Measurements from ENCODE around the gene AKAP8L. TPM values are rescaled to one million over a fixed set of nuclear protein-coding genes. Genes with fewer than 3 reads are reported as not detected.

The AKAP8L gene
- total and polyA plus RNA-seq, 9 of the 15 experiments (the other 6 are each of a cell fraction or from before 2014, with no cell fraction given): 2.4 to 116 (median 70.7) TPM

- TF ChIP-seq BCLAF1 (IDR thresholded peaks at IDR 0.05; ENCODE audit: borderline replicate concordance in 1 of 2, control insufficient read depth in 1 of 2, low read depth in 2 of 2, low read length in 1 of 2) (no peak), JUND (IDR thresholded peaks at IDR 0.05; ENCODE audit: borderline replicate concordance, low read depth, low read length) (no peak), JUND (tag; IDR thresholded peaks at IDR 0.05; ENCODE audit: borderline replicate concordance, low read depth, low read length) (no peak), FOXO4 (CRISPR knock-in tag; IDR thresholded peaks at IDR 0.05) (no peak), PML (IDR thresholded peaks at IDR 0.05; ENCODE audit: low read length) (peak; percentile 51; the same call in 1 of the 2 replicates), ZNF766 (CRISPR knock-in tag; conservative IDR thresholded peaks at IDR 0.05) (peak; percentile 80; the same call in 1 of the 2 replicates), BRD9 (IDR thresholded peaks at IDR 0.05; ENCODE audit: low read depth, partially characterized antibody) (no peak), PHF20 (IDR thresholded peaks at IDR 0.05; ENCODE audit: partially characterized antibody) (peak; percentile 43), CC2D1A (IDR thresholded peaks at IDR 0.05) (no peak), CREB3 (tag; conservative IDR thresholded peaks at IDR 0.05; ENCODE audit: low read depth) (no peak), L3MBTL2 (IDR thresholded peaks at IDR 0.05) (peak; percentile 42), GTF2B (IDR thresholded peaks at IDR 0.05; ENCODE audit: extremely low read depth, insufficient read length) (no peak), RB1 (IDR thresholded peaks at IDR 0.05; ENCODE audit: low read depth) (peak; percentile 89; the same call in 1 of the 2 replicates), ZNF124 (CRISPR knock-in tag; IDR thresholded peaks at IDR 0.05) (0 out of 2 replicates have a peak, but pooled peaks have one; percentile 21), NFRKB (IDR thresholded peaks at IDR 0.05; ENCODE audit: low read depth) (peak; percentile 55; the same call in 1 of the 2 replicates), NFATC3 (IDR thresholded peaks at IDR 0.05) (no peak)
- TF ChIP-seq, protein P1, sequence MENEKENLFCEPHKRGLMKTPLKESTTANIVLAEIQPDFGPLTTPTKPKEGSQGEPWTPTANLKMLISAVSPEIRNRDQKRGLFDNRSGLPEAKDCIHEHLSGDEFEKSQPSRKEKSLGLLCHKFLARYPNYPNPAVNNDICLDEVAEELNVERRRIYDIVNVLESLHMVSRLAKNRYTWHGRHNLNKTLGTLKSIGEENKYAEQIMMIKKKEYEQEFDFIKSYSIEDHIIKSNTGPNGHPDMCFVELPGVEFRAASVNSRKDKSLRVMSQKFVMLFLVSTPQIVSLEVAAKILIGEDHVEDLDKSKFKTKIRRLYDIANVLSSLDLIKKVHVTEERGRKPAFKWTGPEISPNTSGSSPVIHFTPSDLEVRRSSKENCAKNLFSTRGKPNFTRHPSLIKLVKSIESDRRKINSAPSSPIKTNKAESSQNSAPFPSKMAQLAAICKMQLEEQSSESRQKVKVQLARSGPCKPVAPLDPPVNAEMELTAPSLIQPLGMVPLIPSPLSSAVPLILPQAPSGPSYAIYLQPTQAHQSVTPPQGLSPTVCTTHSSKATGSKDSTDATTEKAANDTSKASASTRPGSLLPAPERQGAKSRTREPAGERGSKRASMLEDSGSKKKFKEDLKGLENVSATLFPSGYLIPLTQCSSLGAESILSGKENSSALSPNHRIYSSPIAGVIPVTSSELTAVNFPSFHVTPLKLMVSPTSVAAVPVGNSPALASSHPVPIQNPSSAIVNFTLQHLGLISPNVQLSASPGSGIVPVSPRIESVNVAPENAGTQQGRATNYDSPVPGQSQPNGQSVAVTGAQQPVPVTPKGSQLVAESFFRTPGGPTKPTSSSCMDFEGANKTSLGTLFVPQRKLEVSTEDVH (IDR thresholded peaks at IDR 0.05; ENCODE audit: low read depth, partially characterized antibody): no peak
These were observed 39.4 kb downstream of the AKAP8L start, which contains the start of gene AKAP8 (continued) for GRCh38 chr19:15379083-15379998.
